ENCODE measurements around the gene VPREB3. TPM values are rescaled to one million over a fixed set of nuclear protein-coding genes. Genes with fewer than 3 reads are reported as not detected.

Gene VPREB3
- polyA plus RNA-seq, 1 of the 3 experiments (the other 2 are of a cell fraction), result not detected

GRCh38 chr22:23800297-23801237 lies 46.3 kb upstream of the VPREB3 start:
- Histone ChIP-seq H2AFZ (ENCODE audit: low read depth) (no peak overlapping the region), H3K79me2 (ENCODE audit: insufficient read depth) (0 out of 2 replicates have a peak, but pooled peaks cover 2% of the 10 kb centered on the region), H3K27ac (ENCODE audit: low read depth in 2 of 2, low read length in 1 of 2) (no peak overlapping the region), H3K4me1 (ENCODE audit: control insufficient read depth in 1 of 2, insufficient read depth in 2 of 2, low read depth in 1 of 2, low read length in 1 of 2) (no peaks in the 10 kb centered on the region), H3F3A (replicated peaks; ENCODE audit: insufficient read depth) (no peaks in the 10 kb centered on the region), H3K9me3 (no peaks in the 10 kb centered on the region), H4K20me1 (ENCODE audit: insufficient read depth) (no peaks in the 10 kb centered on the region), H3K9me2 (no peaks in the 10 kb centered on the region), H3K4me2 (no peak overlapping the region), H3K36me3 (replicated peaks in 1 of 2; ENCODE audit: control insufficient read depth in 1 of 2, insufficient read depth in 2 of 2, low read length in 1 of 2) (peaks cover 42 to 66% of the 10 kb centered on the region in 2 experiments), H3K9ac (no peak overlapping the region), H3K4me3 (ENCODE audit: low read depth in 2 of 2, low read length in 1 of 2) (no peak overlapping the region), H3K27me3 (ENCODE audit: insufficient read depth) (no peaks in the 10 kb centered on the region)
- WGBS (ENCODE audit: low lambda C conversion rate), result 96% methylated on average over 17 of the region's 18 CpGs
- no peak for DNase-seq
- ChIA-PET CTCF (no interaction called here), POLR2A (no interaction called here)
- TF ChIP-seq TCF12 (IDR thresholded peaks at IDR 0.05), result no peak
- no peak for TF ChIP-seq FOXM1 (IDR thresholded peaks at IDR 0.05; ENCODE audit: low read depth)
- no peak for TF ChIP-seq TEAD4 (IDR thresholded peaks at IDR 0.05; ENCODE audit: borderline replicate concordance, insufficient read depth)
- TF ChIP-seq POLR2AphosphoS5 (IDR thresholded peaks at IDR 0.05; ENCODE audit: low read depth, low read length), result no peak
- no peak for TF ChIP-seq NRF1 (IDR thresholded peaks at IDR 0.05; ENCODE audit: low read depth, low read length)
- no peak for TF ChIP-seq MEF2A (IDR thresholded peaks at IDR 0.05; ENCODE audit: borderline replicate concordance, low read depth)
- TF ChIP-seq JUND (IDR thresholded peaks at IDR 0.05), result no peak
- TF ChIP-seq REST (IDR thresholded peaks at IDR 0.05; ENCODE audit: low read depth, low read length), result no peak
- TF ChIP-seq ZBTB33 (IDR thresholded peaks at IDR 0.05; ENCODE audit: borderline replicate concordance, low read depth), result no peak
- TF ChIP-seq TAF1 (IDR thresholded peaks at IDR 0.05; ENCODE audit: borderline replicate concordance, low read depth, low read length), result no peak
- no peak for TF ChIP-seq PBX3 (IDR thresholded peaks at IDR 0.05)
- no peak for TF ChIP-seq SIN3A (IDR thresholded peaks at IDR 0.05; ENCODE audit: borderline replicate concordance, low read depth, low read length)
- TF ChIP-seq CHD2 (IDR thresholded peaks at IDR 0.05; ENCODE audit: low read length, partially characterized antibody), result no peak
- no peak for TF ChIP-seq GATA2 (CRISPR knock-in tag; IDR thresholded peaks at IDR 0.05)
- TF ChIP-seq FOSL2 (IDR thresholded peaks at IDR 0.05; ENCODE audit: borderline replicate concordance, low read depth), result no peak
- no peak for TF ChIP-seq RFX5 (IDR thresholded peaks at IDR 0.05; ENCODE audit: low read length)
- TF ChIP-seq RAD21 (IDR thresholded peaks at IDR 0.05; ENCODE audit: low read length), result no peak
- no peak for TF ChIP-seq MXI1 (IDR thresholded peaks at IDR 0.05; ENCODE audit: low read depth, low read length)
- TF ChIP-seq GABPA (IDR thresholded peaks at IDR 0.05; ENCODE audit: low read depth), result no peak
